Measurements from ENCODE around the gene RNF208. TPM values are rescaled to one million over a fixed set of nuclear protein-coding genes. Genes with fewer than 3 reads are reported as not detected.

Gene RNF208
- total and polyA plus RNA-seq, 10 of the 15 experiments (the other 5 are each of a cell fraction or from before 2014, with no cell fraction given): 0.06 to 10.7 (median 0.77) TPM

GRCh38 chr9:137227054-137227852 is 5.2 kb upstream of the RNF208 start, which contains the start of gene RNF224 (continued):
- TF ChIP-seq, protein P1, sequence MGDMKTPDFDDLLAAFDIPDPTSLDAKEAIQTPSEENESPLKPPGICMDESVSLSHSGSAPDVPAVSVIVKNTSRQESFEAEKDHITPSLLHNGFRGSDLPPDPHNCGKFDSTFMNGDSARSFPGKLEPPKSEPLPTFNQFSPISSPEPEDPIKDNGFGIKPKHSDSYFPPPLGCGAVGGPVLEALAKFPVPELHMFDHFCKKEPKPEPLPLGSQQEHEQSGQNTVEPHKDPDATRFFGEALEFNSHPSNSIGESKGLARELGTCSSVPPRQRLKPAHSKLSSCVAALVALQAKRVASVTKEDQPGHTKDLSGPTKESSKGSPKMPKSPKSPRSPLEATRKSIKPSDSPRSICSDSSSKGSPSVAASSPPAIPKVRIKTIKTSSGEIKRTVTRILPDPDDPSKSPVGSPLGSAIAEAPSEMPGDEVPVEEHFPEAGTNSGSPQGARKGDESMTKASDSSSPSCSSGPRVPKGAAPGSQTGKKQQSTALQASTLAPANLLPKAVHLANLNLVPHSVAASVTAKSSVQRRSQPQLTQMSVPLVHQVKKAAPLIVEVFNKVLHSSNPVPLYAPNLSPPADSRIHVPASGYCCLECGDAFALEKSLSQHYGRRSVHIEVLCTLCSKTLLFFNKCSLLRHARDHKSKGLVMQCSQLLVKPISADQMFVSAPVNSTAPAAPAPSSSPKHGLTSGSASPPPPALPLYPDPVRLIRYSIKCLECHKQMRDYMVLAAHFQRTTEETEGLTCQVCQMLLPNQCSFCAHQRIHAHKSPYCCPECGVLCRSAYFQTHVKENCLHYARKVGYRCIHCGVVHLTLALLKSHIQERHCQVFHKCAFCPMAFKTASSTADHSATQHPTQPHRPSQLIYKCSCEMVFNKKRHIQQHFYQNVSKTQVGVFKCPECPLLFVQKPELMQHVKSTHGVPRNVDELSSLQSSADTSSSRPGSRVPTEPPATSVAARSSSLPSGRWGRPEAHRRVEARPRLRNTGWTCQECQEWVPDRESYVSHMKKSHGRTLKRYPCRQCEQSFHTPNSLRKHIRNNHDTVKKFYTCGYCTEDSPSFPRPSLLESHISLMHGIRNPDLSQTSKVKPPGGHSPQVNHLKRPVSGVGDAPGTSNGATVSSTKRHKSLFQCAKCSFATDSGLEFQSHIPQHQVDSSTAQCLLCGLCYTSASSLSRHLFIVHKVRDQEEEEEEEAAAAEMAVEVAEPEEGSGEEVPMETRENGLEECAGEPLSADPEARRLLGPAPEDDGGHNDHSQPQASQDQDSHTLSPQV (IDR thresholded peaks at IDR 0.05): 0 out of 2 replicates have a peak, but pooled peaks have one; percentile 62
- TF ChIP-seq IRF4 (IDR thresholded peaks at IDR 0.05; ENCODE audit: low read depth, low read length): peak; percentile 52; the same call in 1 of the 2 replicates
- TF ChIP-seq POU2F2 (IDR thresholded peaks at IDR 0.05; ENCODE audit: borderline replicate concordance, low read depth, low read length): no peak
- TF ChIP-seq, protein P2, sequence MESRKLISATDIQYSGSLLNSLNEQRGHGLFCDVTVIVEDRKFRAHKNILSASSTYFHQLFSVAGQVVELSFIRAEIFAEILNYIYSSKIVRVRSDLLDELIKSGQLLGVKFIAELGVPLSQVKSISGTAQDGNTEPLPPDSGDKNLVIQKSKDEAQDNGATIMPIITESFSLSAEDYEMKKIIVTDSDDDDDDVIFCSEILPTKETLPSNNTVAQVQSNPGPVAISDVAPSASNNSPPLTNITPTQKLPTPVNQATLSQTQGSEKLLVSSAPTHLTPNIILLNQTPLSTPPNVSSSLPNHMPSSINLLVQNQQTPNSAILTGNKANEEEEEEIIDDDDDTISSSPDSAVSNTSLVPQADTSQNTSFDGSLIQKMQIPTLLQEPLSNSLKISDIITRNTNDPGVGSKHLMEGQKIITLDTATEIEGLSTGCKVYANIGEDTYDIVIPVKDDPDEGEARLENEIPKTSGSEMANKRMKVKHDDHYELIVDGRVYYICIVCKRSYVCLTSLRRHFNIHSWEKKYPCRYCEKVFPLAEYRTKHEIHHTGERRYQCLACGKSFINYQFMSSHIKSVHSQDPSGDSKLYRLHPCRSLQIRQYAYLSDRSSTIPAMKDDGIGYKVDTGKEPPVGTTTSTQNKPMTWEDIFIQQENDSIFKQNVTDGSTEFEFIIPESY (IDR thresholded peaks at IDR 0.05): no peak
- TF ChIP-seq HDAC2 (IDR thresholded peaks at IDR 0.05): no peak
- no peak for TF ChIP-seq USF1 (IDR thresholded peaks at IDR 0.05; ENCODE audit: borderline replicate concordance, extremely low read length, insufficient read depth, low read depth, low read length)
- no peak for TF ChIP-seq HSF1 (IDR thresholded peaks at IDR 0.05; ENCODE audit: low read depth, low read length)
- no peak for TF ChIP-seq PML (IDR thresholded peaks at IDR 0.05; ENCODE audit: low read length)
- TF ChIP-seq YY1 (IDR thresholded peaks at IDR 0.05; ENCODE audit: low read depth, low read length): peak; percentile 68; the same call in 1 of the 2 replicates
- TF ChIP-seq GATAD2B (conservative IDR thresholded peaks at IDR 0.05; ENCODE audit: low read depth): peak; percentile 67
- no peak for TF ChIP-seq KDM1A (IDR thresholded peaks at IDR 0.05; ENCODE audit: borderline replicate concordance)
- peak; percentile 98 for TF ChIP-seq SMC3 (IDR thresholded peaks at IDR 0.05; ENCODE audit: borderline replicate concordance, low read length)
- no peak for TF ChIP-seq RAD51 (IDR thresholded peaks at IDR 0.05)
- 0 out of 2 replicates have a peak, but pooled peaks have one; percentile 46 for TF ChIP-seq TCF3 (IDR thresholded peaks at IDR 0.05; ENCODE audit: borderline replicate concordance, insufficient read depth, low read depth, low read length)
- TF ChIP-seq, protein P3, sequence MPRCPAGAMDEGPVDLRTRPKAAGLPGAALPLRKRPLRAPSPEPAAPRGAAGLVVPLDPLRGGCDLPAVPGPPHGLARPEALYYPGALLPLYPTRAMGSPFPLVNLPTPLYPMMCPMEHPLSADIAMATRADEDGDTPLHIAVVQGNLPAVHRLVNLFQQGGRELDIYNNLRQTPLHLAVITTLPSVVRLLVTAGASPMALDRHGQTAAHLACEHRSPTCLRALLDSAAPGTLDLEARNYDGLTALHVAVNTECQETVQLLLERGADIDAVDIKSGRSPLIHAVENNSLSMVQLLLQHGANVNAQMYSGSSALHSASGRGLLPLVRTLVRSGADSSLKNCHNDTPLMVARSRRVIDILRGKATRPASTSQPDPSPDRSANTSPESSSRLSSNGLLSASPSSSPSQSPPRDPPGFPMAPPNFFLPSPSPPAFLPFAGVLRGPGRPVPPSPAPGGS (IDR thresholded peaks at IDR 0.05; ENCODE audit: borderline replicate concordance, insufficient read depth, low read depth, low read length, poor library complexity, severe bottlenecking): no peak
- TF ChIP-seq, protein P4, sequence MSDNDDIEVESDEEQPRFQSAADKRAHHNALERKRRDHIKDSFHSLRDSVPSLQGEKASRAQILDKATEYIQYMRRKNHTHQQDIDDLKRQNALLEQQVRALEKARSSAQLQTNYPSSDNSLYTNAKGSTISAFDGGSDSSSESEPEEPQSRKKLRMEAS (IDR thresholded peaks at IDR 0.05; ENCODE audit: low read depth, low read length): peak; percentile 53; the same call in 1 of the 2 replicates
- peak; percentile 72 for TF ChIP-seq RELA (IDR thresholded peaks at IDR 0.05; ENCODE audit: borderline replicate concordance, partially characterized antibody)
- no peak for TF ChIP-seq EP300 (IDR thresholded peaks at IDR 0.05; ENCODE audit: borderline replicate concordance in 1 of 2, control insufficient read depth in 1 of 2, low read depth in 2 of 2, low read length in 2 of 2)
